K562 (cell line): ENCODE results near the gene OSCAR.

Experiments used
- EZH2 ChIP-seq: IDR thresholded peaks from 2 replicates; pipeline ENCODE4 v1.6.1; 2012; ENCODE audit warnings: low read depth, mild to moderate bottlenecking, inconsistent platforms, low read length, borderline replicate concordance
- HNRNPL ChIP-seq: fragments of 200-400 bp; formaldehyde crosslinking; IDR thresholded peaks from 2 replicates; pipeline ENCODE4 v1.6.1; 2017; ENCODE audit warnings: low read depth, mild to moderate bottlenecking, low read length
- SMAD1 ChIP-seq: fragments of 150-350 bp; IDR thresholded peaks from 2 replicates; pipeline ENCODE4 v1.6.1; 2014; ENCODE audit warnings: low read length, low read depth; ENCODE audit not compliant: partially characterized antibody
- SMC3 ChIP-seq: conservative IDR thresholded peaks from 2 replicates; pipeline ENCODE4 v1.6.1; 2011; ENCODE audit warnings: low read depth, low read length, improper control_type of control experiment; ENCODE audit not compliant: insufficient read depth
- YY1 ChIP-seq, 3 experiments: IDR thresholded peaks; 2 replicates each; pipeline ENCODE4 v1.6.1; 2011; ENCODE audit warnings: low read length in 2 of 3, mild to moderate bottlenecking in 2 of 3, moderate library complexity in 2 of 3, borderline replicate concordance in 1 of 3, control low read depth in 1 of 3, low read depth in 1 of 3; ENCODE audit not compliant: insufficient read depth in 3 of 3, insufficient replicate concordance in 2 of 3, control insufficient read depth in 1 of 3, insufficient read length in 1 of 3; ENCODE audit errors: extremely low read depth in 1 of 3
- ZSCAN32 ChIP-seq: fragments of 450-650 bp; formaldehyde crosslinking; IDR thresholded peaks from 2 replicates; pipeline ENCODE4 v1.4.0; 2020; ENCODE audit warnings: mild to moderate bottlenecking, moderate library complexity
- TF ChIP-seq, protein P1 (sequence below), 3 experiments: IDR thresholded peaks in 2 of 3; conservative IDR thresholded peaks in 1 of 3; 2 replicates each; pipeline ENCODE4 v1.5.1; 2011 to 2012; ENCODE audit warnings: low read length in 3 of 3, mild to moderate bottlenecking in 3 of 3, control low read depth in 2 of 3, improper control_type of control experiment in 1 of 3, inconsistent platforms in 1 of 3, low read depth in 1 of 3, mixed read lengths in 1 of 3, moderate library complexity in 1 of 3; ENCODE audit not compliant: insufficient read depth in 2 of 3

DNA sequence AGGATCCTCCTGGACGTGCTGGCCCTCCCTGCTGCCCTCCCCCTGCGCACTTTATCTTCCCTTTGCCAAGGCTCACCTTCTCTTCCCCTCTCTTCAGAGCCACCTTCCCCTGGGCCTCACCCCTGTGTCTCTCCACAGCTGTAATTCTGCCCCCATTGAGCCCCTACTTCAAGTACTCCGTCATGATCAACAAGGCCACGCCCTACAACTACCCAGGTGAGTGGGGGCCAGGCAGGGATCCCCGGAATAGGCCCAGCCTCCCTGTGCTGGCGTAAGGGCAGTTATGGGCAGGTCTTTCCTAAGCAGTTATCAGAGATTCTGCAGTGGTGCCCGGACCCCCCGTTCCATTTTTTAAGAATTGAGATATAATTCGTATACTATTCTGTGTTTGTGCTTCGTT is 5.2 kb upstream of the OSCAR start:
- TF ChIP-seq ZSCAN32 (CRISPR knock-in tag): no peak
- no peak for TF ChIP-seq YY1 (IDR thresholded peaks at IDR 0.05; ENCODE audit: borderline replicate concordance in 1 of 3, control insufficient read depth in 1 of 3, extremely low read depth in 1 of 3, insufficient read depth in 3 of 3, insufficient read length in 1 of 3, insufficient replicate concordance in 2 of 3, low read depth in 1 of 3, low read length in 2 of 3)
- TF ChIP-seq, protein P1, sequence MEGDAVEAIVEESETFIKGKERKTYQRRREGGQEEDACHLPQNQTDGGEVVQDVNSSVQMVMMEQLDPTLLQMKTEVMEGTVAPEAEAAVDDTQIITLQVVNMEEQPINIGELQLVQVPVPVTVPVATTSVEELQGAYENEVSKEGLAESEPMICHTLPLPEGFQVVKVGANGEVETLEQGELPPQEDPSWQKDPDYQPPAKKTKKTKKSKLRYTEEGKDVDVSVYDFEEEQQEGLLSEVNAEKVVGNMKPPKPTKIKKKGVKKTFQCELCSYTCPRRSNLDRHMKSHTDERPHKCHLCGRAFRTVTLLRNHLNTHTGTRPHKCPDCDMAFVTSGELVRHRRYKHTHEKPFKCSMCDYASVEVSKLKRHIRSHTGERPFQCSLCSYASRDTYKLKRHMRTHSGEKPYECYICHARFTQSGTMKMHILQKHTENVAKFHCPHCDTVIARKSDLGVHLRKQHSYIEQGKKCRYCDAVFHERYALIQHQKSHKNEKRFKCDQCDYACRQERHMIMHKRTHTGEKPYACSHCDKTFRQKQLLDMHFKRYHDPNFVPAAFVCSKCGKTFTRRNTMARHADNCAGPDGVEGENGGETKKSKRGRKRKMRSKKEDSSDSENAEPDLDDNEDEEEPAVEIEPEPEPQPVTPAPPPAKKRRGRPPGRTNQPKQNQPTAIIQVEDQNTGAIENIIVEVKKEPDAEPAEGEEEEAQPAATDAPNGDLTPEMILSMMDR (IDR thresholded peaks at IDR 0.05 in 2 of 3, conservative IDR thresholded peaks at IDR 0.05 in 1 of 3; ENCODE audit: insufficient read depth in 2 of 3, low read depth in 1 of 3, low read length in 3 of 3): no peak
- TF ChIP-seq EZH2: no peak
- TF ChIP-seq SMC3: no peak
- no peak for TF ChIP-seq SMAD1
- no peak for TF ChIP-seq HNRNPL
